ENCODE measurements around the gene TNFSF13.
A peak's percentile ranks its signal among the peaks of the same experiment; 100 is the strongest.

TNFSF13 gene

DNA sequence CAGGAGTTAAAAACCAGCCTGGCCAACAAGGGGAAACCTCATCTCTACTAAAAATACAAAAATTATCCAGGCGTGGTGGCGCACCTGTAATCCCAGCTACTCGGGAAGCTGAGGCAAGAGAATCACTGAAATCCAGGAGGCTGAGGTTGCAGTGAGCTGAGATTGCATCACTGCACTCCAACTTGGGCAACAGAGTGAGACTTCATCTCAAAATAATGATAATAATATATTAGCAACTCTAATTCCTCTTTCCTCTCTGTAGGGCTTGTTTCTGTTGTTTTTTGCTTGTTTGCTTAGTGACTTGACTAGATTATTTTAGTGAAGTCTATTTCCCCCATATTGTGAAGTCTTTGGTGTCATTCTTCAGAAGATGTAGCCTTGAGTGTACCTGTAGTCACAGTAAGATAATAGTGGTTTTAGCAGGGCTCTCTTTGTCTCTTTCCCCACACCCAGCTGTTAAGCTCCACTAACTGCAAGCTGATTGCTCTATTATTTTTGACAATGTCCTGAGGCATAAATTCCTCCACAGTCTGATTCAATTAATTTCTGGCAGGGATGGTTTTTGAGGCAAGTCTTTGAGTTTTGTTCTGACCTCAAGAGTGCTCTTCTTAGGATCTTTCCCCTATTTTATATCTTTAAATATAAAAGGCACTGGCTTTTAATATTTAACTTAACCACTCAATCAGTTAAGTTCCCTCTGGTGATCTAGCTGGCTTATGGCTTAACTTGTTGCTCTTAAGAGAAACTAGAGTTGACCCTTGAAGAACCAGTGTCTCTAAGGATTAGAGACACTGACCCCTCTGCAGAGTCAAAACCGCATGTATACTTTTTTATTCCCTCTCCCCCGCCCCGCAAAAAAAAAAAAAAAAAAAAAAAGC, 28.3 kb upstream of the TNFSF13 start:
- H3K9me3 ChIP-seq (ENCODE audit: low read length), result no peaks in the 10 kb centered on the region
- no peaks in the 10 kb centered on the region for H3K4me1 ChIP-seq (ENCODE audit: insufficient read depth, low read length)
- no peaks in the 10 kb centered on the region for H3K36me3 ChIP-seq (ENCODE audit: insufficient read depth, low read length)
- no peak overlapping the region for H3K4me3 ChIP-seq (ENCODE audit: low read depth in 1 of 2, low read length in 2 of 2)
- H3K9ac ChIP-seq (ENCODE audit: low read length), result no peak overlapping the region
- no peaks in the 10 kb centered on the region for H3K27me3 ChIP-seq (ENCODE audit: control insufficient read depth in 1 of 2, insufficient read depth in 2 of 2, low read length in 2 of 2)
- no peak overlapping the region for H3K27ac ChIP-seq (ENCODE audit: low read depth, low read length)

GRCh38 chr17:7538050-7538449, 20.5 kb upstream of the TNFSF13 start:
- Histone ChIP-seq H3K9me3 (ENCODE audit: low read length) (no peaks in the 10 kb centered on the region), H3K4me3 (ENCODE audit: low read depth in 1 of 2, low read length in 2 of 2) (no peak overlapping the region), H3K36me3 (ENCODE audit: insufficient read depth, low read length) (no peaks in the 10 kb centered on the region), H3K9ac (ENCODE audit: low read length) (no peak overlapping the region), H3K27me3 (ENCODE audit: control insufficient read depth in 1 of 2, insufficient read depth in 2 of 2, low read length in 2 of 2) (no peaks in the 10 kb centered on the region), H3K4me1 (ENCODE audit: insufficient read depth, low read length) (no peaks in the 10 kb centered on the region), H3K27ac (ENCODE audit: low read depth, low read length) (no peak overlapping the region)

DNA sequence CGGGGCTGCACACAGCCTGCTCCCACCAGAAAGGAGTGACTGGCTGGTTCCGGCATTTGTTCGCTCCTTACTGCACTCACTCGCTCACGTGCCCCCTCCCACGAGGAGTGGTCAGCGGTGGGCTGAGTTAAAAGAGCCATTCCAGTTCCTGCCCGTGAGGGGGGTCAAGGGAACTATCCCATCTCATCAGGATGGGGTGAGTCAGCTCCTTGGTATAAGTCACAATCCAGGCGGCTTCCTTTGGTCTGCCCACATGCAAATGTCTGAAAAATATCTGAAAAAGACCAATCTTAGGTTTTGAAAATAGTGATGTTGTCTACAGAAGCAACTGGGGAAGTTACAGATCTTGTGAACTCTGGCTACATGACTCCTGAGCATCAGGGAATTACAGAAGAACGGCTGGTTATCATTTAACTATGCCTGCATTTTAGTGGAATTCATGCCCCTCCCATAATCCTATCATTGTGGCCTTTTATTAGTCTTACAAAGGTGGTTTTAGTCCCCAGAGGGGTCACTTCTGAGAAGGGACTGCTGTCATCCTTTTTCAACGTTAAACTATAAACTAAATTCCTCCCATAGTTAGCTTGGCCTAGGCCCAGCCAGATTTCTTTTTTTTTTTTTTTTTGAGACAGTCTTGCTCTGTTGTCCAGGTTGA, 19.5 kb upstream of the TNFSF13 start:
- H3K9me3 ChIP-seq (ENCODE audit: low read length), result no peaks in the 10 kb centered on the region
- no peak overlapping the region for H3K27ac ChIP-seq (ENCODE audit: low read depth, low read length)

DNA sequence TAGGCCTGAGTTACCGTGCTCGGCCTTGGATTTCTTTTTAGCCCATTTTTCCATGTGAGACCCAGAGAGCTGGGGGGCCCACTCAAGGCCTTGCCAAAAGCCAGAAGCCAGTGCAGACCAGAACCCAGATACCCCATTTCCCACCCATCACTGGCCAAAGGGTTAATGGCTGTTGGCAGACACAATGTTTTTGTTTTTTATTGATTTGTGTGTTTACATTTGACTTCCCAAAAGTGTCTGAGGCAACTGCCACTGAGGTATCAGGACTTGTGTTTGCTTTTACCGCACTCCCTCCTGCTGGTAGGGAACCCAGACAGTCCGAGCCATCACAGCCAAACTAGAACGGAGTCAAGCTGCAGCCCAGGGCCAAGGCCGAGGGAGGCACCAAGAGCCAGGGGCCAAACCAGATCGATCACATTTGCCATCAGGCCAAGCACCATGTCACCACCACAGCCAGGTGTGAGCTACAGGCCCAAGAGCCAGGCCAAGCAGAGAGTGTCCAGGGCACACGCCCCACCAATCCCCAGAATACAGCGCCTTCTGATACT, 17.4 kb upstream of the TNFSF13 start:
- Histone ChIP-seq H3K27me3 (ENCODE audit: control insufficient read depth in 1 of 2, insufficient read depth in 2 of 2, low read length in 2 of 2) (no peaks in the 10 kb centered on the region), H3K27ac (ENCODE audit: low read depth, low read length) (no peak overlapping the region), H3K9ac (ENCODE audit: low read length) (no peak overlapping the region), H3K4me1 (ENCODE audit: insufficient read depth, low read length) (no peaks in the 10 kb centered on the region), H3K9me3 (ENCODE audit: low read length) (no peaks in the 10 kb centered on the region), H3K4me3 (ENCODE audit: low read depth in 1 of 2, low read length in 2 of 2) (no peak overlapping the region), H3K36me3 (ENCODE audit: insufficient read depth, low read length) (no peaks in the 10 kb centered on the region)

More for the DNA sequence above, 19.5 kb upstream of the TNFSF13 start:
- H3K27me3 ChIP-seq (ENCODE audit: control insufficient read depth in 1 of 2, insufficient read depth in 2 of 2, low read length in 2 of 2), result no peaks in the 10 kb centered on the region
- no peak overlapping the region for H3K4me3 ChIP-seq (ENCODE audit: low read depth in 1 of 2, low read length in 2 of 2)
- no peak overlapping the region for H3K9ac ChIP-seq (ENCODE audit: low read length)
- H3K4me1 ChIP-seq (ENCODE audit: insufficient read depth, low read length), result no peaks in the 10 kb centered on the region
- no peaks in the 10 kb centered on the region for H3K36me3 ChIP-seq (ENCODE audit: insufficient read depth, low read length)

GRCh38 chr17:7544911-7545310, 13.6 kb upstream of the TNFSF13 start:
- no peak overlapping the region for H3K9ac ChIP-seq (ENCODE audit: low read length)
- no peak overlapping the region for H3K27ac ChIP-seq (ENCODE audit: low read depth, low read length)
- H3K36me3 ChIP-seq (ENCODE audit: insufficient read depth, low read length), result no peaks in the 10 kb centered on the region
- H3K4me1 ChIP-seq (ENCODE audit: insufficient read depth, low read length), result peaks cover 4% of the 10 kb centered on the region
- H3K4me3 ChIP-seq (ENCODE audit: low read depth in 1 of 2, low read length in 2 of 2), result no peak overlapping the region
- H3K27me3 ChIP-seq (ENCODE audit: control insufficient read depth in 1 of 2, insufficient read depth in 2 of 2, low read length in 2 of 2), result no peaks in the 10 kb centered on the region
- H3K9me3 ChIP-seq (ENCODE audit: low read length), result no peaks in the 10 kb centered on the region

GRCh38 chr17:7548585-7549400, 9.8 kb upstream of the TNFSF13 start, which contains the start of gene TNFSF12:
TNFSF12 (plus strand) TSS chr17:7549058; CDS start chr17:7549154, 96 bp downstream.
- H3K27ac ChIP-seq (ENCODE audit: low read depth, low read length), result peak within 1 kb of the TSS; percentile 97
- H3K9me3 ChIP-seq (ENCODE audit: low read length), result no peaks in the 10 kb centered on the region
- peak within 1 kb of the TSS; percentile 83 for H3K9ac ChIP-seq (ENCODE audit: low read length)
- H3K4me1 ChIP-seq (ENCODE audit: insufficient read depth, low read length), result peaks cover 9% of the 10 kb centered on the region
- no peaks in the 10 kb centered on the region for H3K27me3 ChIP-seq (ENCODE audit: control insufficient read depth in 1 of 2, insufficient read depth in 2 of 2, low read length in 2 of 2)
- peak within 1 kb of the TSS; percentile 43 to 87 for H3K4me3 ChIP-seq (ENCODE audit: low read depth in 1 of 2, low read length in 2 of 2)
- H3K36me3 ChIP-seq (ENCODE audit: insufficient read depth, low read length), result peaks cover 17% of the 10 kb centered on the region

DNA sequence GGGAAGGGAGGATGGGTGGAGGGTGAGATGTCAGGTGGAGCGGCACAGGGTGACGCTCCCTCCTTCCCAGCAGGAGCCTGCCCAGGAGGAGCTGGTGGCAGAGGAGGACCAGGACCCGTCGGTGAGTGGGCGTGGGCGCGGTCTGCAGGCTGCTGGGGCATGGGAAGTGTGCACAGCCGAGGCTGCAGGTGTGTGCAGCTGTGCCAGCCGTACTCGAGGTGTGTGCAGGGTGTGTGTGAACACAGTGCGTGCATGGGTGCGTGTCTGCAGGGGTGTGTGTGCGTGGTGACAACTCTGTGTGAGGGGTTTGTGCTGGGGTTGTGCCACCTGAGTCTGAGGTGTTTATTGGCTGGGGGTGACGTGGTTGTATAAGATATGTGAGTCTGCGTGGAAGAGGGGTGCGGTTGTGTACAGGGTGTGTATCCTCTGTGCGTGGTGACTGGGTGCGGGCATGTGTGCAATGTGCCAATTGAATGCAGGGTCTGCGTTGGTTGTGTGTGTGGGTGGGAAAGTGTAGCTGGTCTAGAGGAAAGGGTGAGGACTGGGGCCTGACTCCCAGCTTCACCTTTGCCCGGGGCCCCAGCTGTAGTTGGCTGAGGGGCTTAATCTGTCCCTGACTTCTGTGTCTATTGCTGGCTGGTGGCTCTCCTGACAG, 9.0 kb upstream of the TNFSF13 start:
- Histone ChIP-seq H3K4me3 (ENCODE audit: low read depth in 1 of 2, low read length in 2 of 2) (peak overlapping the region; percentile 43 to 87), H3K4me1 (ENCODE audit: insufficient read depth, low read length) (peaks cover 9% of the 10 kb centered on the region), H3K9me3 (ENCODE audit: low read length) (no peaks in the 10 kb centered on the region), H3K9ac (ENCODE audit: low read length) (peak overlapping the region; percentile 83), H3K36me3 (ENCODE audit: insufficient read depth, low read length) (peaks cover 20% of the 10 kb centered on the region), H3K27me3 (ENCODE audit: control insufficient read depth in 1 of 2, insufficient read depth in 2 of 2, low read length in 2 of 2) (no peaks in the 10 kb centered on the region), H3K27ac (ENCODE audit: low read depth, low read length) (peak overlapping the region; percentile 97)

GRCh38 chr17:7550344-7550743, 8.2 kb upstream of the TNFSF13 start:
- Histone ChIP-seq H3K36me3 (ENCODE audit: insufficient read depth, low read length) (peaks cover 20% of the 10 kb centered on the region), H3K9ac (ENCODE audit: low read length) (peak overlapping the region; percentile 83), H3K9me3 (ENCODE audit: low read length) (no peaks in the 10 kb centered on the region), H3K4me3 (ENCODE audit: low read depth in 1 of 2, low read length in 2 of 2) (peak overlapping the region in 1 of 2 donors; percentile 87), H3K27me3 (ENCODE audit: control insufficient read depth in 1 of 2, insufficient read depth in 2 of 2, low read length in 2 of 2) (no peaks in the 10 kb centered on the region), H3K4me1 (ENCODE audit: insufficient read depth, low read length) (peaks cover 9% of the 10 kb centered on the region), H3K27ac (ENCODE audit: low read depth, low read length) (peak overlapping the region; percentile 97)

- no peak overlapping the region for H3K9ac ChIP-seq (ENCODE audit: low read length)
- peaks cover 9% of the 10 kb centered on the region for H3K4me1 ChIP-seq (ENCODE audit: insufficient read depth, low read length)
- no peak overlapping the region for H3K27ac ChIP-seq (ENCODE audit: low read depth, low read length)
- no peaks in the 10 kb centered on the region for H3K27me3 ChIP-seq (ENCODE audit: control insufficient read depth in 1 of 2, insufficient read depth in 2 of 2, low read length in 2 of 2)
- no peaks in the 10 kb centered on the region for H3K9me3 ChIP-seq (ENCODE audit: low read length)
- peaks cover 20% of the 10 kb centered on the region for H3K36me3 ChIP-seq (ENCODE audit: insufficient read depth, low read length)
- no peak overlapping the region for H3K4me3 ChIP-seq (ENCODE audit: low read depth in 1 of 2, low read length in 2 of 2)
Measured at GRCh38 chr17:7551396-7551795, 7.2 kb upstream of the TNFSF13 start.

DNA sequence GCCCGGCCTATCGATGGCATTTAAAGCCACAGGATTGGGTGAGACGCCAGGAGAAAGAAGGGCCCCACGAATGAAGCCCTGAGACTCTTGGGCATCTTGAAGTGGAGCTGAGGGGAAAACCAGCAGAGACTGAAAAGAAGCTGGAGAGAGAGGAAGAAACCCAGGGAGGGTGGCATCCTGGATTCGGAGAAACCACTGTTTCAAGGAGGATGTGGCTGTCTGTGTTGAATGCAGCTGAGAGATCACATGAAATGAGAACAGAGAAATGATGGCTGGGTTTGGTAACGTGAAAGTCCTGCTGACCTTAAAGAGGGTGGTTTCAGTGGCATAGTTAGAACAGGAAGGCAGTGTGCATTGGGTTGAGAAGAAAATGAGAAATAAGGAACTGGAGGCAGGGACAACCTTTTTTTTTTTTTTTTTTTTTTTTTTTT, 5.9 kb upstream of the TNFSF13 start:
- Histone ChIP-seq H3K36me3 (ENCODE audit: insufficient read depth, low read length) (peaks cover 20% of the 10 kb centered on the region), H3K9me3 (ENCODE audit: low read length) (no peaks in the 10 kb centered on the region), H3K4me3 (ENCODE audit: low read depth in 1 of 2, low read length in 2 of 2) (no peak overlapping the region), H3K27ac (ENCODE audit: low read depth, low read length) (no peak overlapping the region), H3K9ac (ENCODE audit: low read length) (no peak overlapping the region), H3K27me3 (ENCODE audit: control insufficient read depth in 1 of 2, insufficient read depth in 2 of 2, low read length in 2 of 2) (no peaks in the 10 kb centered on the region), H3K4me1 (ENCODE audit: insufficient read depth, low read length) (peaks cover 14% of the 10 kb centered on the region)
